NCI-H460 (cell line): ENCODE results near the gene TSHZ2. TPM values are rescaled to one million over a fixed set of nuclear protein-coding genes. Genes with fewer than 3 reads are reported as not detected.

Experiments
- DNase-seq: peaks from one replicate; pipeline ENCODE4 v3.0.0-alpha.2; 2016; ENCODE audit warnings: low read depth; ENCODE audit errors: extremely low read depth
- total RNA-seq: library from RNA; depleted of rRNA; stranded (reverse); fragments of >200 nt; shearing (Covaris generic); gene quantifications from 2 replicates; pipeline ENCODE4 v1.2.3, GENCODE V29; 2014

The TSHZ2 gene
- total RNA-seq, 1 experiment from 2014 or later = not detected

DNA sequence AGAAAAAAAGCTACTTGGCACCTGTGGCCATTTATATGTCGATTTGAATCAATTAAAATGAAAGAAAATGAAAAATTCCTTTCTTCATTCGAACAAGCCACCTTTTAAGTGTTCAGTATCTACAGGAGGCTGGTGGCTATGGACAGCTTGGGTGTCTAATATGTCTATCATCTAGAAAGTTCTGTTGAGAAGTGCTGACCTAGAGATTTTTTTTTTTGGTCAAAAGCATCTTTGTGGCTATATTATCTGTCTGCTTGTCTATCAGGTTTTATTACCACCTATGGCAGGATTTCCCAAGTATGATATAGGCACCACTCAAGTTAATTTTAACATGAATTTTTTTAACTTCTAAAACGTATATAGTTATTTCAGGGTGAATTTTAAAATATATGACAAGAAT lies 250.8 kb downstream of the TSHZ2 start:
- DNase-seq = no peak

GRCh38 chr20:53223626-53224172 lies 251.5 kb downstream of the TSHZ2 start:
- DNase-seq = no peak

DNA sequence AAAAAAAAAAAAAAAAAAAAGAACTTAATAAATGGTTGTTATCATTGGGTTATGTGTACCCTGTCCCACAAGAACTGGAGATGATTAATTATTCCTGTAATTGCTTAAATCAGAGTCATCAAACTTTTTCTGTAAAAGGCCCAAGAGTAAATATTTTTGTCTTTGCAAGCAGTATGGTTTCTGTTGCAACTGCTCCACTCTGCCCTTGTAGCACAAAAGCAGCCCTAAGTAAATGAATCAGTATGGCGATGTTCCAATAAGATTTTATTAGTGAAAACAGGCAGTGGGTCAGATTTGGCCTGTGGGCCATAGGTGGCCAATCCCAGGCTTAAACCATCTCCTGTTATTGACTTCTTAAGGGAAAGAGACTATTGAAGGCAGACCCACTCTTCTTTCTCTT lies 252.7 kb downstream of the TSHZ2 start:
- no peak for DNase-seq

GRCh38 chr20:53226826-53227225 lies 254.7 kb downstream of the TSHZ2 start:
- no peak for DNase-seq

DNA sequence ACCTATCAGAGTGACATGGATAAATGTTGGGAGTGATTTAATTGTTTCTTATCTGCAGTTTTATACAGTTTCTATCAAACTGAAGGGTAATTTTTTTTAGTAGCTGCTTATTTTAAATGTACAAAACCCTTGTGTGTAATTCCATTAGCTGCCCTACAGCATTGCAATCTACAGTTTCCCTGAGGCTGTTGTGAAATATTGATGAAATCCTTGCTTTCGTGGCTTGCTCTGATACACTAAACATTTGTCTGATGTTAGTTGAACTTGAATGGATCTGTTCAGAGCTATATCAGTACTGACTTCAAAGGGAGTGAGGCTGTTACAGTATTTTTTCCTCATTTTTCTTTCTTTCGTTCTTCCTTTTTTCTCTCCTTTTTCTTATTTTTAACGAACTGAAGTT lies 255.4 kb downstream of the TSHZ2 start:
- no peak for DNase-seq

DNA sequence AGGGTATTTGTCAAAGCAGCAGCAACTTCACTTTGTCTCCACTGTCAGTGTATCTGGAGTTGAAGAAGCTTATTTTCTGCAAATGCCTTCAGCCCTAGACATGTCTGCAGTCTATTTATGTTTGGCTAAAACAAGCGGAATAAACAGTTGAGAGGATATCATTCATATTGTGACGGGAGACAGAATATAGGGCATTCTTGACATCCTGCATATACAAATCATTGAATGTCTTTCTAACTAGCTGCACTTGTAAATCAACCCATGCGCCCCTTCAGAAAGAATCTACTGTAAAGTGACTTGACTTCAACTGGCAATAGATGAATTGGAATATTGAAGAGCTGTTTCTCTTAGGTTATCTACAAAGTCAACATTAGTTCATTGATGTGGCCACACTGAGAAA lies 258.9 kb downstream of the TSHZ2 start:
- DNase-seq = no peak

- no peak for DNase-seq
Measured at GRCh38 chr20:53237461-53237860, 265.3 kb downstream of the TSHZ2 start.

- no peak for DNase-seq
Measured at GRCh38 chr20:53238121-53238660, 266.0 kb downstream of the TSHZ2 start.

DNA sequence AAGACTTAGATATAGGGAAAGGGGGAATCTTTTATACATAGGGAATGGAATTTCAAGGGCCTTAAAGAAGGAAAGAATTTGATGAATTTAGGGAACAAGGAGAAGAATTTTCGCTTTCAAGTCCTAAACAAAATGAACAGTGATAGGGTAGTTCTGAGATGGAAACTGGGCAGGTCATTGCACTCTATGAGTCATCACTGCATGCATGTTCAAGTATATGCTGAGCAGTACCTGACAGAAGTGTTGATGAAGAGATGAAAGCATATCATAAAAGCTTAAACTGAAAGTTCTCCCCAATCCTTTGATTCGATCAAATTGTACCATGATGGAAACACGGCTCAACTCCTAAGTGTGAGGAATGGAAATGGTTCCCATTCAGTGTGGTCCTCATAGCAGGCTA lies 271.0 kb downstream of the TSHZ2 start:
- DNase-seq = no peak

- no peak for DNase-seq
Measured at GRCh38 chr20:53244711-53245110, 272.6 kb downstream of the TSHZ2 start.

DNA sequence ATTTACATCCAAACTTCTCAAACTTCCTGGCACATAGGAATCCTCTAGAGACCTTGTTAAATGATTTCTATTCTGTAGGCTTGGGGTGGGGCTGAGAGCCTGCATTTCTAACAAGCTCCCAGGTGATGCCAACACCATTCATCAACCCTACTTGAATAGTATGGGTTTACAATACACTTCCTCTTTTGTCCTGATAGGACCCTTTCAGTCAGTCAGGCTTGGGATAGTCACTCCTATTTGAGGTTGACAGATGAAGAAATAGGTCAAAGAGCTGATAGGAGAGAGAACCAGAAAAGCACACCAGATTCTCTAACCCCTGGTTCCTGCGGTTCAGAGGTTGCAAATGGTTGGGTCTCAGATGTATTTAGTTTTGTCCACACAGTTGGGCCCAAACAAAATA lies 273.4 kb downstream of the TSHZ2 start:
- DNase-seq = no peak

GRCh38 chr20:53247468-53248103 lies 275.4 kb downstream of the TSHZ2 start:
- DNase-seq = no peak

- no peak for DNase-seq
Measured at GRCh38 chr20:53250456-53250855, 278.3 kb downstream of the TSHZ2 start.

DNA sequence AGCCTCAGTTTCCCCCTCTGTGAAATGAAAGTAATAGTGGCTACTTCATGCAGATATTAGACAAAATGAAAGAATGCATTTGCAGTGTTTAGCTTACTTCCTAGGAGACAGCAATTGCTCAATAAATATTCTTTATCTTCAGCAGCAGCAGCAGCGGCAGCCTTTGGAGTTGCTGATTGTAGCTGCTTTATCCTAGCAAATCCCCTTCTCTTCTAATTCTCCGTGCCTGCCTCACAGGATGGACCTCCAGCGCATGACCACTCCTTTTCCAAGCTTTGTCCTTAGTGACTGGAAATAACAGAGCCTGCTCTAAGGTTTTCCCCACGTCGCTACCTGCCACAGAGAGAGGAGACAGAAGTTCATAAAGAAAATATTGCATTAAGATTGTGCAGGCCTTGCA lies 279.8 kb downstream of the TSHZ2 start:
- DNase-seq = no peak

DNA sequence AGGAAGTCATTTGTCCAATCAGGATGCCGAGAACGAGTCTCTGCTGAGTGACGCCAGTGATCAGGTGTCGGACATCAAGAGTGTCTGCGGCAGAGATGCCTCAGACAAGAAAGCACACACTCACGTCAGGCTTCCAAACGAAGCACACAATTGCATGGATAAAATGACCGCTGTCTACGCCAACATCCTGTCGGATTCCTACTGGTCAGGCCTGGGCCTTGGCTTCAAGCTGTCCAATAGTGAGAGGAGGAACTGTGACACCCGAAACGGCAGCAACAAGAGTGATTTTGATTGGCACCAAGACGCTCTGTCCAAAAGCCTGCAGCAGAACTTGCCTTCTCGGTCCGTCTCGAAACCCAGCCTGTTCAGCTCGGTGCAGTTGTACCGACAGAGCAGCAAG lies 281.5 kb downstream of the TSHZ2 start:
- no peak for DNase-seq

DNA sequence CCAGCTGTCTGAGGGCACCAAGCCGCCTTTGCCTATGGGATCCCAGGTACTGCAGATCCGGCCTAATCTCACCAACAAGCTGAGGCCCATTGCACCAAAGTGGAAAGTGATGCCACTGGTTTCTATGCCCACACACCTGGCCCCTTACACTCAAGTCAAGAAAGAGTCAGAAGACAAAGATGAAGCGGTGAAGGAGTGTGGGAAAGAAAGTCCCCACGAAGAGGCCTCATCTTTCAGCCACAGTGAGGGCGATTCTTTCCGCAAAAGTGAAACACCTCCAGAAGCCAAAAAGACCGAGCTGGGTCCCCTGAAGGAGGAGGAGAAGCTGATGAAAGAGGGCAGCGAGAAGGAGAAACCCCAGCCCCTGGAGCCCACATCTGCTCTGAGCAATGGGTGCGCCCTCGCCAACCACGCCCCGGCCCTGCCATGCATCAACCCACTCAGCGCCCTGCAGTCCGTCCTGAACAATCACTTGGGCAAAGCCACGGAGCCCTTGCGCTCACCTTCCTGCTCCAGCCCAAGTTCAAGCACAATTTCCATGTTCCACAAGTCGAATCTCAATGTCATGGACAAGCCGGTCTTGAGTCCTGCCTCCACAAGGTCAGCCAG lies 283.0 kb downstream of the TSHZ2 start:
- DNase-seq = no peak

GRCh38 chr20:53258741-53259140 lies 286.6 kb downstream of the TSHZ2 start:
- DNase-seq = no peak

GRCh38 chr20:53260168-53260567 lies 288.0 kb downstream of the TSHZ2 start:
- DNase-seq = no peak

GRCh38 chr20:53260591-53260990 lies 288.4 kb downstream of the TSHZ2 start:
- DNase-seq = no peak

DNA sequence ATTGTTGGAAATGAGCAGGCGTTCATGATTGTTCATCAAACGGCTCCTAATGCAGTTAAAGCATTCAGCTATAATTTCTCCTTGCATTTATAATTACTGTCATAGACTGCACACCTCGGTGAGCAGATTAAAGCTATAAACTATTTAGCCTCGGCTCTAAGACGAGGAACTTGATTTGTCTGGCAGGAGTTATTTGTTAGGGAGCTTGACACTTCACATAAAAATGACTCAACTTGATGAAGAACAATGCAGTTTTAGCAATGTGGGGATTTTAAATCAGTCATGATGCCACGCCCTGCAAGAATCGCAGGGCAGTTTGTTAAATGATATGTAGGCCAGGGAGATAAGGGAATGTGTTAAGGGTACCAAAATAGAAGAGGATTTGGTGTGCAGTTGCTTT lies 290.2 kb downstream of the TSHZ2 start:
- DNase-seq = no peak

- DNase-seq = no peak
Measured at GRCh38 chr20:53263554-53264438, 291.6 kb downstream of the TSHZ2 start.
